ENCODE results near the gene MIOS. TPM values are rescaled to one million over a fixed set of nuclear protein-coding genes. Genes with fewer than 3 reads are reported as not detected.

Gene MIOS
- polyA plus RNA-seq, 1 experiment = 11.8 TPM

DNA sequence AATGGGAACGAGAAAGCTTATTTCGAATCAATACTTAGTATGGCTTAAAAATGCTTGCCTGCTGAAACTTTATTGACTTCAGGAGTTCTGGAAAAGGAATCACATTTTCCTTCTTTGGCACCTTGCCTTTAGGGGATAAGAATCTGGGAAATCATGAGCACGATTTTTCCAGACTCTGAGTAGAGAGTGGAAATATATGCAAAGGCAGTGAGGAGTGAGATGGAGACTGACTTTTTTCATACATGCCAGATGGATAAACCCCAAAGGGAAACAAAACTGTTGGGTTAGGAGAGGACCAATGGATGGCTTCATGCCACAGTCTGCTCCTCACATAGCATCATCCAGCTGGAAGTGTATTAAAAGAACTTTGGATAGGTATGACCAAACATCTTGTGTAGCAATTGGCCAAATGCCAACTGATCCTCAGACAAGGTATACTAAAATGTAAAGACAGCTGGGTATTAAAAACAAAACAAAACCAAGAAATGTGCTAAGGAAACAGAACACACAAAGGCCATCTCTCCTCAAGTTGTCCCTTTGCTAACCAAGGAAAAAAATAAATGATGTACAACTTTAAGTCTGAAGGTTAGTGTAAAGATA is 32.8 kb upstream of the MIOS start:
- Histone ChIP-seq H3K4me3 (ENCODE audit: low read depth, low read length) (no peak overlapping the region), H3K27me3 (ENCODE audit: control insufficient read depth, insufficient read depth, low read length) (no peaks in the 10 kb centered on the region), H3K36me3 (ENCODE audit: control insufficient read depth, insufficient read depth, low read length) (no peaks in the 10 kb centered on the region)
- POLR2A ChIA-PET = no interaction called here
- CTCF ChIA-PET = interaction anchor here (1.0 to 10.9 kb wide), 2 partner anchors 11 to 109 kb away, joined by 3 to 163 read pairs; no protein-coding TSS in a partner anchor
- DNase-seq (ENCODE audit: low read depth) = no peak
- TF ChIP-seq, protein P1, sequence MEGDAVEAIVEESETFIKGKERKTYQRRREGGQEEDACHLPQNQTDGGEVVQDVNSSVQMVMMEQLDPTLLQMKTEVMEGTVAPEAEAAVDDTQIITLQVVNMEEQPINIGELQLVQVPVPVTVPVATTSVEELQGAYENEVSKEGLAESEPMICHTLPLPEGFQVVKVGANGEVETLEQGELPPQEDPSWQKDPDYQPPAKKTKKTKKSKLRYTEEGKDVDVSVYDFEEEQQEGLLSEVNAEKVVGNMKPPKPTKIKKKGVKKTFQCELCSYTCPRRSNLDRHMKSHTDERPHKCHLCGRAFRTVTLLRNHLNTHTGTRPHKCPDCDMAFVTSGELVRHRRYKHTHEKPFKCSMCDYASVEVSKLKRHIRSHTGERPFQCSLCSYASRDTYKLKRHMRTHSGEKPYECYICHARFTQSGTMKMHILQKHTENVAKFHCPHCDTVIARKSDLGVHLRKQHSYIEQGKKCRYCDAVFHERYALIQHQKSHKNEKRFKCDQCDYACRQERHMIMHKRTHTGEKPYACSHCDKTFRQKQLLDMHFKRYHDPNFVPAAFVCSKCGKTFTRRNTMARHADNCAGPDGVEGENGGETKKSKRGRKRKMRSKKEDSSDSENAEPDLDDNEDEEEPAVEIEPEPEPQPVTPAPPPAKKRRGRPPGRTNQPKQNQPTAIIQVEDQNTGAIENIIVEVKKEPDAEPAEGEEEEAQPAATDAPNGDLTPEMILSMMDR (IDR thresholded peaks at IDR 0.05; ENCODE audit: insufficient read depth, low read depth, low read length) = no peak

DNA sequence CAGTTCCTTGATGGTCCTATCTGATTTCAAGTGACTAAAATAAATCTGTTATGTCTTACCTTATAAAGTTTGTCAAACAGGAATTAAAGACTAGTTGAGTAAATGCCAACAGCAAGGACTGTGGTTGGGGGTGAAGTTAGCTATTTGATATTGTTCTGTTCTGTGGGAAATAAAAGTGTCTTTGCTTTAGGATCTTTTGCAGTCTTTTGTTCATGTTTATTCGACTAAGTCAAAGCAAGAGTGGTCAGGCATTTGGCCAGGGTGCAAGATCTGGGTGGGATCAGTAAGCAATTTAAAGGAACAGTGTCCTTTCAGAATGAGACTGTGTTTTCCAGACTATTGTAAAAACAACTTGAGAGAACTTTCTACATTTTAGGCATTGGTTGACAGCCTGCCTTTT is 31.0 kb upstream of the MIOS start, which contains the start of gene COL28A1:
Gene COL28A1, minus strand, starts transcription at position 183 of the 400 bp plus-strand sequence. CDS start 2,998 bp downstream, outside the sequence.
- POLR2A ChIA-PET = no interaction called here
- H3K36me3 ChIP-seq (ENCODE audit: control insufficient read depth, insufficient read depth, low read length) = no peaks in the 10 kb centered on the region
- DNase-seq (ENCODE audit: low read depth) = no peak
- no peak within 1 kb of the TSS for H3K4me3 ChIP-seq (ENCODE audit: low read depth, low read length)
- CTCF ChIA-PET = interaction anchor here (10.9 kb wide), 1 partner anchor 111 kb away, joined by 163 read pairs; no protein-coding TSS in a partner anchor
- TF ChIP-seq, protein P1 (IDR thresholded peaks at IDR 0.05; ENCODE audit: insufficient read depth, low read depth, low read length) = no peak
- H3K27me3 ChIP-seq (ENCODE audit: control insufficient read depth, insufficient read depth, low read length) = no peaks in the 10 kb centered on the region

DNA sequence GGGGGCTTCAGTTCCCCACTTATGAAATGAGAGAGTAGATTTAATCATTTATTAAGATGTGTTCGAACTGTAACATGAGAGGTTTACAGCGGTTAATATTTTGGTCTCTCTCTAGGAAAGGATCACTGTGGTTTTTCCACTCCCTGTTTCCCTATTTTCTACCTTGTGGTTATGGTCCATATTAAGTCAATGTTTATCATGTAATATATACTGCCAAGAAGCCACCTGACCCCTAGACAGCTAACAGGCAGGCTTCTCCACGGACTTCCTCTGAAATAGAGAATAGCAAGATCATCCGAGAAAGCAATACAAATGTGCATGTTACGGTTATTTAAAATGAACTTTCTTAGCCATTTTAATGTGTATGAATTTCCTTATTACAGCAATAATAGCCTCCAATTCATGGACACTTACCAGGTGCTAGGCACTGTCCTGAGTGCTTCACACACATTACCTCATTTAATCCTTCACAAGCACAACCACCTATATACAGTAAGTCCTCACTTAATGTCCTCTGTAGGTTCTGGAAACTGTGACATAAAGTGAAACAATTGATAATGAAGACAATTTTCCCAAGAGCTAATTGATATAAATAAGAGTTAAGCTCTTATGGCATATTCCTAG is 30.2 kb upstream of the MIOS start:
- DNase-seq (ENCODE audit: low read depth) = no peak
- CTCF ChIA-PET = interaction anchor here (1.0 to 10.9 kb wide), 2 partner anchors 112 to 653 kb away, joined by 3 to 163 read pairs; no protein-coding TSS in a partner anchor
- POLR2A ChIA-PET = no interaction called here
- no peak overlapping the region for H3K4me3 ChIP-seq (ENCODE audit: low read depth, low read length)
- H3K36me3 ChIP-seq (ENCODE audit: control insufficient read depth, insufficient read depth, low read length) = no peaks in the 10 kb centered on the region
- TF ChIP-seq, protein P1 (IDR thresholded peaks at IDR 0.05; ENCODE audit: insufficient read depth, low read depth, low read length) = no peak
- no peaks in the 10 kb centered on the region for H3K27me3 ChIP-seq (ENCODE audit: control insufficient read depth, insufficient read depth, low read length)

DNA sequence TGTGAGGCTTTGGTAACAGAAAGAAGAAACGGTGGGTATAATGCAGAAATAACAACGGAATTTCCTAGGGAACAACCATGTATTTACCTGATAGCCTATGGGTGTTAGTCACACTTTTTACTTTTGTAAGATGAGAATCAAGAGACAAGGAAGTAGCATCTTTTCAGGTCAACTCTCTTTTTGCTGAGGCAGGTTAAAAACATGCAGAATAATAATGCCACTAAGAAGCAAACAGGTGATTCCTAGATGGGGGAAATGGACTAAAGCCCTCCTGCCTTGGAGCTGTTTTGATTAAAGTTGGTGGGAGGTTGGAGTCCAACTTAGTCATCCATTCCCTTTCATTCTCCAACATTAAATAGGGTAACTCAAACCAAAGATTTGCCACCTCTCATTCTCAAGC is 29.0 kb upstream of the MIOS start:
- ChIA-PET CTCF (interaction anchor here (10.9 kb wide), 1 partner anchor 113 kb away, joined by 163 read pairs; no protein-coding TSS in a partner anchor), POLR2A (no interaction called here)
- TF ChIP-seq, protein P1 (IDR thresholded peaks at IDR 0.05; ENCODE audit: insufficient read depth, low read depth, low read length) = no peak

DNA sequence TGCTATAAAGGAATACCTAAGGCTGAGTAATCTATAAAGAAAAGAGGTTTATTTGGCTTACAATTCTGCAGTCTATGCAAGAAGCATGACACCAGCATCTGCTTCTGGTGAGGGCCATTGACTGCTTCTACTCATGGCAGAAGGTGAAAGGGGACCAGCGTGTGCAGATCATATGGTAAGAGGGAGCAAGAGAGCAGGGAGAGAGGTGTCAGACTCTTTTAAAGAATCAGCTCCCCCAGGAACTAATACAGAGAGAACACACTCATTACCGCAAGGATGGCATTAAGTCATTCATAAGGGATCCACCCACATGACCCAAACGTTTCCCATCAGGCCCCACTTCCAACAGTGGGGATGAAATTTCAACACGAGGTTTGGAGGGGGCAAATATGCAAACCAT is 27.5 kb upstream of the MIOS start:
- Histone ChIP-seq H3K36me3 (ENCODE audit: control insufficient read depth, insufficient read depth, low read length) (no peaks in the 10 kb centered on the region), H3K27me3 (ENCODE audit: control insufficient read depth, insufficient read depth, low read length) (no peaks in the 10 kb centered on the region), H3K4me3 (ENCODE audit: low read depth, low read length) (no peak overlapping the region)
- TF ChIP-seq, protein P1 (IDR thresholded peaks at IDR 0.05; ENCODE audit: insufficient read depth, low read depth, low read length) = no peak
- POLR2A ChIA-PET = no interaction called here
- DNase-seq (ENCODE audit: low read depth) = no peak
- CTCF ChIA-PET = interaction anchor here (0.6 to 10.9 kb wide), 3 partner anchors 66 to 114 kb away, joined by 3 to 163 read pairs (median 3); no protein-coding TSS in a partner anchor

More for the DNA sequence above, 29.0 kb upstream of the MIOS start:
- Histone ChIP-seq H3K27me3 (ENCODE audit: control insufficient read depth, insufficient read depth, low read length) (no peaks in the 10 kb centered on the region), H3K4me3 (ENCODE audit: low read depth, low read length) (no peak overlapping the region), H3K36me3 (ENCODE audit: control insufficient read depth, insufficient read depth, low read length) (no peaks in the 10 kb centered on the region)
- no peak for DNase-seq (ENCODE audit: low read depth)
